Natural killer cell (primary cell): ENCODE measurements around the gene MYZAP. TPM values are rescaled to one million over a fixed set of nuclear protein-coding genes. Genes with fewer than 3 reads are reported as not detected.

Experiments used
- ATAC-seq, 3 donors: fragments of 150-1000 bp in 2 of 3; fragments of 200-7000 bp in 1 of 3; cut with Tn5 transposase; 1 replicate in 1 of 3; 2 replicates in 2 of 3; pipeline ENCODE4 v1.10.0; 2021; ENCODE audit warnings: mild to moderate bottlenecking in 2 of 3, moderate library complexity in 2 of 3
- DNase-seq, 2 donors: peaks; one replicate each; pipeline versions ENCODE4 v3.0.0 to v3.0.0-alpha.2; 2013 to 2021; ENCODE audit warnings: mixed read lengths in 1 of 2
- H3K27ac ChIP-seq: one replicate; pipeline ENCODE4 v1.5.1; 2013; ENCODE audit warnings: mild to moderate bottlenecking, low read length
- H3K27me3 ChIP-seq: one replicate; pipeline ENCODE4 v1.6.1; 2013; ENCODE audit warnings: low read length; ENCODE audit not compliant: control insufficient read depth, insufficient read depth
- H3K36me3 ChIP-seq: one replicate; pipeline ENCODE4 v1.6.1; 2013; ENCODE audit warnings: low read length; ENCODE audit not compliant: control insufficient read depth, insufficient read depth
- H3K4me1 ChIP-seq: one replicate; pipeline ENCODE4 v1.6.1; 2013; ENCODE audit warnings: low read length; ENCODE audit not compliant: control insufficient read depth, insufficient read depth
- H3K4me3 ChIP-seq: one replicate; pipeline ENCODE4 v1.5.1; 2013; ENCODE audit warnings: low read length
- H3K9me3 ChIP-seq: one replicate; pipeline ENCODE4 v1.6.1; 2013; ENCODE audit warnings: low read length; ENCODE audit not compliant: control insufficient read depth, insufficient read depth
- H3K27ac Mint-ChIP-seq, 2 donors: one replicate each; pipeline ENCODE4 v1.8.0; 2022; ENCODE audit warnings: mild to moderate bottlenecking in 2 of 2, mixed read lengths in 2 of 2, moderate library complexity in 1 of 2
- H3K27me3 Mint-ChIP-seq, 2 donors: one replicate each; pipeline ENCODE4 v1.8.0; 2022; ENCODE audit warnings: low read depth in 2 of 2, mixed read lengths in 2 of 2
- H3K36me3 Mint-ChIP-seq: one replicate; pipeline ENCODE4 v1.8.0; 2022; ENCODE audit warnings: mixed read lengths
- H3K4me1 Mint-ChIP-seq, 2 donors: one replicate each; pipeline ENCODE4 v1.8.0; 2022; ENCODE audit warnings: mixed read lengths in 2 of 2
- H3K4me3 Mint-ChIP-seq: one replicate; pipeline ENCODE4 v1.8.0; 2022; ENCODE audit warnings: mild to moderate bottlenecking, moderate library complexity, mixed read lengths
- H3K9me3 Mint-ChIP-seq, 2 donors: one replicate each; pipeline ENCODE4 v1.8.0; 2022; ENCODE audit warnings: mixed read lengths in 2 of 2
- WGBS: methylation state at CpG from one replicate; pipeline ENCODE4 v1.1.7; 2013; ENCODE audit warnings: missing lambda C conversion rate; ENCODE audit not compliant: insufficient coverage; 5-methylcytosine and 5-hydroxymethylcytosine counted together
- intact Hi-C: fragments of 100-400 bp; cut with micrococcal nuclease; formaldehyde crosslinking; loops from one replicate; pipeline ENCODE4 v1.14.2; 2022
- total RNA-seq, 4 donors: library from RNA; stranded (reverse); fragments of 120-200 nt in 1 of 4; gene quantifications; one replicate each; pipeline versions ENCODE4 v1.2.3 to v1.2.4, GENCODE V29; 2013 to 2022
- TF ChIP-seq, protein P1 (sequence below): fragments of 200-600 bp; IDR thresholded peaks from one replicate; pipeline ENCODE4 v1.8.0; 2022; ENCODE audit warnings: antibody characterized with exemption

MYZAP gene
- total RNA-seq, 3 donors from 2014 or later (not counting 1 experiment from before 2014, with no cell fraction given) = not detected

DNA sequence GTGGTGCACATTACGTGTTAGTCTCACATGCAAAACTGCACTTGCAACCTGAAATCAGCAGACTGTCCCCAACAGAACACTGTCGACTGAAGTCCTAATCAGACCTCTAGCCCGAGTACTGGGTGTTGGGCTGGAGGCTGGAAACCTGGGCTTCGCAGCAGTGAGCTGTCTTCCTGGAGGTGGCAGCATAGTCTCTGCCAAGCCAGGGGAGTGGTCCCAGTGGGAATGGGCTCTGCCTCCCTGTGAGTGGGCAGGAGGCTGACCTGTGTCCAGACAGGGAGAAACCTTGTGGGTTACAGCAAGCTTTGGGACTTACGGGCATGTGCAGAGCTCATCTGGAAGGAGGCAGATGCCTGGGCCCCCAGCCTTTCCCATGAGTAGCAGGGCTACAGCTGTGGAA lies 38.2 kb upstream of the MYZAP start:
- no peaks in the 10 kb centered on the region for H3K9me3 ChIP-seq
- Mint-ChIP-seq H3K36me3 (no peaks in the 10 kb centered on the region), H3K4me3 (no peak overlapping the region), H3K27ac (no peak overlapping the region), H3K27me3 (peaks cover 4 to 7% of the 10 kb centered on the region in 2 donors), H3K4me1 (no peaks in the 10 kb centered on the region), H3K9me3 (no peaks in the 10 kb centered on the region)
- WGBS = 93% methylated on average over 5 of the region's 5 CpGs
- no peak for DNase-seq
- H3K27me3 ChIP-seq = no peaks in the 10 kb centered on the region
- H3K4me1 ChIP-seq = no peaks in the 10 kb centered on the region
- H3K36me3 ChIP-seq = no peaks in the 10 kb centered on the region
- no peak overlapping the region for H3K27ac ChIP-seq
- no peak overlapping the region for H3K4me3 ChIP-seq
- TF ChIP-seq, protein P1, sequence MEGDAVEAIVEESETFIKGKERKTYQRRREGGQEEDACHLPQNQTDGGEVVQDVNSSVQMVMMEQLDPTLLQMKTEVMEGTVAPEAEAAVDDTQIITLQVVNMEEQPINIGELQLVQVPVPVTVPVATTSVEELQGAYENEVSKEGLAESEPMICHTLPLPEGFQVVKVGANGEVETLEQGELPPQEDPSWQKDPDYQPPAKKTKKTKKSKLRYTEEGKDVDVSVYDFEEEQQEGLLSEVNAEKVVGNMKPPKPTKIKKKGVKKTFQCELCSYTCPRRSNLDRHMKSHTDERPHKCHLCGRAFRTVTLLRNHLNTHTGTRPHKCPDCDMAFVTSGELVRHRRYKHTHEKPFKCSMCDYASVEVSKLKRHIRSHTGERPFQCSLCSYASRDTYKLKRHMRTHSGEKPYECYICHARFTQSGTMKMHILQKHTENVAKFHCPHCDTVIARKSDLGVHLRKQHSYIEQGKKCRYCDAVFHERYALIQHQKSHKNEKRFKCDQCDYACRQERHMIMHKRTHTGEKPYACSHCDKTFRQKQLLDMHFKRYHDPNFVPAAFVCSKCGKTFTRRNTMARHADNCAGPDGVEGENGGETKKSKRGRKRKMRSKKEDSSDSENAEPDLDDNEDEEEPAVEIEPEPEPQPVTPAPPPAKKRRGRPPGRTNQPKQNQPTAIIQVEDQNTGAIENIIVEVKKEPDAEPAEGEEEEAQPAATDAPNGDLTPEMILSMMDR = no peak
- ATAC-seq = no peak
- intact Hi-C loops = no loop called here

DNA sequence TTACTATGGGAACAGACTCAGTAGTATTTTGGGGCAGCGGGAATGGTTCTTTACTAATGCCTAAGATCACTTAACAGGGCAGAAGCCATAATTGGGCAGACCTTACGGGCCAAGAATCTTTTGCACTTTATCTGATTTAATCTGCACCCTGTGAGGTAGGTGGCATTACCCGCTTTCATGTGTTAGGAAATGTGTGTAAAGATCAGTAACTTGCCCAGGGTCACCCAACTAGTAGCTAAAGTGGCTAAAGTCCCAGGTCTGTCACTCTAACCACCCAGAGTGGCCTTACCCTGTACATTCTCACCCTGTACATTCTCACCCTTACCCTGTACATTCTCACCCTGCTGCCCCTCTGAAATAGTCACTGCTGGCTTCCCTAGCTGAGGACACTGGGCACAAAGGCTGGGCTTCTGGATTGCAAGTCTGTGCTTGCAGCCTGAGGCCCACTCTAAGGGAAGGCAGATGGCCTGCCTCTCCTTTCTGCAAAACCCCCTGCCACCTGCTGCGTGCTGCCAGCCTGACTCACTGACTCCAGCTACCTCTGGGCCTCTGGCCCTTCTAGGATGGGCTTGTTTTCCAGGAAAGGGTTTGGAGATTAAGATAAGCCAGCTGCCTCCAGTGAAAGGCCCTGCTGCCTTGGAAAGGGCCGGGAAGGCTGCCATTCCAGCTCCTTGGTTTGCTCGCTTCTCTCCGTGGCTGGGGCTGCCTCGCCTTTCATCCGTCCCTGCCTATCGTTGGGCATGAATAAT lies 37.5 kb upstream of the MYZAP start:
- ATAC-seq = no peak

DNA sequence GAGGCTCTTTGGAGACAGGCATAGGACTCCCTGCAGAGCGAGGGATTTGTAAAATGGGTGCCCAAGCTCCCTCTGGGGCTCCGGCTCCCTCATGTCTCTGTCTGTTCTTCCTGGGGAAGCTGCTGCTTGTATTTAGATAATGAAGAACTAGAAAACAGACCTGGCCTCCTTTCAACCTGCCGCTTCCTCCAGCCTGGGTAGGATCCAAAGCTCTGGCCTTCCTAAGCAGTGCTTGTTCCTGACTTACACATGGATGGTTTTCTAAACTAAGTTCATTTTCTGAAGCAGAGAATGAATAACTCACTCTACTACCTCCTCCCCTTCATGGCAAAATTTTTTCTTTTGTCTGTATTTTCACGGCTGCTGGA lies 36.9 kb upstream of the MYZAP start:
- H3K27me3 Mint-ChIP-seq = peaks cover 4 to 19% of the 10 kb centered on the region in 2 donors
- 94% methylated on average over 4 of the region's 4 CpGs for WGBS
- Histone ChIP-seq H3K4me1 (no peaks in the 10 kb centered on the region), H3K27me3 (no peaks in the 10 kb centered on the region), H3K4me3 (no peak overlapping the region), H3K9me3 (no peaks in the 10 kb centered on the region), H3K36me3 (no peaks in the 10 kb centered on the region), H3K27ac (no peak overlapping the region)
- H3K4me1 Mint-ChIP-seq = no peaks in the 10 kb centered on the region
- no peak for DNase-seq
- TF ChIP-seq, protein P1 = no peak
- H3K27ac Mint-ChIP-seq = no peak overlapping the region
- ATAC-seq = no peak
- no peak overlapping the region for H3K4me3 Mint-ChIP-seq
- H3K36me3 Mint-ChIP-seq = no peaks in the 10 kb centered on the region
- H3K9me3 Mint-ChIP-seq = no peaks in the 10 kb centered on the region
- intact Hi-C loops = no loop called here

More for the DNA sequence above, 37.5 kb upstream of the MYZAP start:
- 85% methylated on average over 9 of the region's 10 CpGs for WGBS
- peaks cover 4 to 14% of the 10 kb centered on the region in 2 donors for H3K27me3 Mint-ChIP-seq
- no peaks in the 10 kb centered on the region for H3K36me3 ChIP-seq
- TF ChIP-seq, protein P1 = no peak
- H3K4me3 ChIP-seq = no peak overlapping the region
- no peak overlapping the region for H3K4me3 Mint-ChIP-seq
- no peaks in the 10 kb centered on the region for H3K9me3 ChIP-seq
- no peak overlapping the region for H3K27ac Mint-ChIP-seq
- H3K4me1 ChIP-seq = no peaks in the 10 kb centered on the region
- H3K4me1 Mint-ChIP-seq = no peaks in the 10 kb centered on the region
- H3K9me3 Mint-ChIP-seq = no peaks in the 10 kb centered on the region
- H3K36me3 Mint-ChIP-seq = no peaks in the 10 kb centered on the region
- no peak for DNase-seq
- H3K27me3 ChIP-seq = no peaks in the 10 kb centered on the region
- H3K27ac ChIP-seq = no peak overlapping the region
- intact Hi-C loops = no loop called here

DNA sequence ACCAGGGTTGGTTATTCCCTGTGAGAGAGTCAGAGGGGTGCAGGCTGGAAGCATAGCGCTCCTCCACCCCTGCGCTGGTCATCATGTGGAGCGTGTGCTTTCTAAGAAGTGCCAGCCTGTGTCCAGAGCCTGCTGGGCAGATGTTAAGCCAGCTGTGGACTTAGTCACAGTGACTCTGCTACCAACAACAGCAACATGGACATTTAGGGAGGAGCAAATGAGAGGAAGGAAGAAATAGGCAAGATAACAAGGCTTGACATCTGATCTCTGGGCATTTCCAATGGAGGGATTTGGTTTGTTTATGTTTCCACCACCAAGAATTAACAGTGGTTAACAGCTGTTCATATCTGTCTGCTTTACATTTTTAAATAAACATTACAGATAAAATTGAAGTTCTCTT lies 36.4 kb upstream of the MYZAP start:
- no peaks in the 10 kb centered on the region for H3K4me1 ChIP-seq
- Mint-ChIP-seq H3K9me3 (no peaks in the 10 kb centered on the region), H3K36me3 (no peaks in the 10 kb centered on the region), H3K4me1 (no peaks in the 10 kb centered on the region), H3K4me3 (no peak overlapping the region), H3K27me3 (peaks cover 7 to 24% of the 10 kb centered on the region in 2 donors), H3K27ac (no peak overlapping the region)
- DNase-seq = no peak
- H3K36me3 ChIP-seq = no peaks in the 10 kb centered on the region
- TF ChIP-seq, protein P1 = no peak
- no peaks in the 10 kb centered on the region for H3K9me3 ChIP-seq
- intact Hi-C loops = no loop called here
- H3K4me3 ChIP-seq = no peak overlapping the region
- WGBS = 92% methylated on average over 3 of the region's 3 CpGs
- H3K27me3 ChIP-seq = no peaks in the 10 kb centered on the region
- no peak for ATAC-seq
- H3K27ac ChIP-seq = no peak overlapping the region
